Spleen (tissue), 7 donors: ENCODE measurements around the gene PDC.

ENCODE experiments used
- CTCF ChIP-seq, 11 experiments: fragments of 200-600 bp in 7 of 11; fragments of 450-650 bp in 4 of 11; sonication (generic) in 4 of 11; IDR thresholded peaks in 8 of 11; conservative IDR thresholded peaks in 3 of 11; 1 replicate in 7 of 11; 2 replicates in 4 of 11; pipeline versions ENCODE4 v1.4.0 to v1.8.0; 2016 to 2021; ENCODE audit warnings: antibody characterized with exemption in 11 of 11, inconsistent platforms in 4 of 11, mild to moderate bottlenecking in 1 of 11
- POLR2A ChIP-seq, 3 donors: fragments of 450-650 bp; IDR thresholded peaks; one replicate each; pipeline ENCODE4 v1.5.1; 2017; ENCODE audit warnings: antibody characterized with exemption in 3 of 3, mild to moderate bottlenecking in 1 of 3
- POLR2AphosphoS5 ChIP-seq, 3 donors: sonication (generic); formaldehyde crosslinking; IDR thresholded peaks; one replicate each; pipeline ENCODE4 v1.5.1; 2017; ENCODE audit warnings: antibody characterized with exemption in 3 of 3
- donor health status: DM: no; HTN: no; CAD: no; lungs with moderate emphysema.
- donor health status: DM: no; HTN: no; CAD: no.
- donor health status: DM: no; HTN: no; CAD: no.

- TF ChIP-seq CTCF (IDR thresholded peaks at IDR 0.05 in 8 of 11, conservative IDR thresholded peaks at IDR 0.05 in 3 of 11) = no peak
- no peak for TF ChIP-seq POLR2A (IDR thresholded peaks at IDR 0.05)
- peak in 1 of 3 donors; percentile 66 for TF ChIP-seq POLR2AphosphoS5 (IDR thresholded peaks at IDR 0.05)
Observed at GRCh38 chr1:186424539-186424938, 36.4 kb downstream of the PDC start.
